ENCODE results near the gene ZC3H12C.

GRCh38 chr11:110075847-110076208, 17.4 kb upstream of the ZC3H12C start:
- TF ChIP-seq CTCF (IDR thresholded peaks at IDR 0.05) (no peak), POLR2AphosphoS5 (IDR thresholded peaks at IDR 0.05) (no peak), POLR2A (IDR thresholded peaks at IDR 0.05) (no peak)
